Gastroesophageal sphincter (tissue), 4 donors: ENCODE measurements around the gene KMT2D. TPM values are rescaled to one million over a fixed set of nuclear protein-coding genes. Genes with fewer than 3 reads are reported as not detected.

ENCODE experiments used
- ATAC-seq: fragments of 150-250 bp; one replicate; pipeline ENCODE4 v1.9.1; 2016; ENCODE audit warnings: mild to moderate bottlenecking, moderate library complexity
- H3K27ac ChIP-seq, 4 donors: fragments of 200-600 bp; sonication (generic) in 3 of 4; 1 replicate in 3 of 4; 2 replicates in 1 of 4; pipeline ENCODE4 v1.5.1; 2016 to 2019
- H3K27me3 ChIP-seq: fragments of 200-600 bp; sonication (generic); one replicate; pipeline ENCODE4 v1.5.1; 2019
- H3K36me3 ChIP-seq, 2 donors: fragments of 200-600 bp; sonication (generic); one replicate each; pipeline ENCODE4 v1.5.1; 2019; ENCODE audit warnings: control low read depth in 1 of 2
- H3K4me1 ChIP-seq, 3 donors: fragments of 200-600 bp; sonication (generic); 1 replicate in 2 of 3; 2 replicates in 1 of 3; pipeline ENCODE4 v1.5.1; 2016 to 2019; ENCODE audit warnings: control low read depth in 2 of 3
- H3K4me3 ChIP-seq, 2 donors: fragments of 200-600 bp; sonication (generic); one replicate each; pipeline ENCODE4 v1.5.1; 2019; ENCODE audit warnings: mild to moderate bottlenecking in 1 of 2, moderate library complexity in 1 of 2
- H3K9me3 ChIP-seq, 3 donors: fragments of 200-600 bp; sonication (generic); one replicate each; pipeline ENCODE4 v1.5.1; 2017 to 2019; ENCODE audit warnings: control low read depth in 2 of 3
- EP300 ChIP-seq: sonication (generic); formaldehyde crosslinking; IDR thresholded peaks from one replicate; pipeline ENCODE4 v1.6.1; 2017; ENCODE audit warnings: antibody characterized with exemption, mild to moderate bottlenecking
- POLR2A ChIP-seq, 2 donors: fragments of 450-650 bp; IDR thresholded peaks; one replicate each; pipeline ENCODE4 v1.6.1; 2017; ENCODE audit warnings: antibody characterized with exemption in 2 of 2, mild to moderate bottlenecking in 2 of 2, moderate library complexity in 1 of 2
- POLR2AphosphoS5 ChIP-seq: sonication (generic); formaldehyde crosslinking; IDR thresholded peaks from one replicate; pipeline ENCODE4 v1.6.1; 2017; ENCODE audit warnings: antibody characterized with exemption
- WGBS, 2 donors: methylation state at CpG; one replicate each; pipeline ENCODE4 v1.1.5; 2018; ENCODE audit warnings: low coverage in 1 of 2; 5-methylcytosine and 5-hydroxymethylcytosine counted together
- total RNA-seq, 4 donors: library from RNA; depleted of rRNA; stranded (reverse); fragments of >200 nt; gene quantifications; one replicate each; pipeline ENCODE4 v1.1.0, GENCODE V29; 2016
- TF ChIP-seq, protein P1 (sequence below), 4 experiments: fragments of 200-600 bp in 2 of 4; fragments of 450-650 bp in 2 of 4; sonication (generic) in 1 of 4; IDR thresholded peaks; one replicate each; pipeline ENCODE4 v1.5.1; 2017 to 2019; ENCODE audit warnings: antibody characterized with exemption in 4 of 4, mild to moderate bottlenecking in 2 of 4, moderate library complexity in 2 of 4

KMT2D gene
- total RNA-seq, 4 donors from 2014 or later: 23.6 to 75.0 (median 53.8) TPM

GRCh38 chr12:49015196-49015595 lies 45.4 kb downstream of the KMT2D start:
- H3K4me3 ChIP-seq: no peak overlapping the region
- no peaks in the 10 kb centered on the region for H3K9me3 ChIP-seq
- H3K36me3 ChIP-seq: peaks cover 0 to 31% of the 10 kb centered on the region in 2 donors
- no peak for ATAC-seq
- H3K27ac ChIP-seq: no peak overlapping the region
- WGBS, 2 donors: 75 to 100% methylated on average over 1 of the region's 1 CpG
- TF ChIP-seq POLR2AphosphoS5 (no peak), EP300 (no peak), POLR2A (IDR thresholded peaks at IDR 0.05) (no peak)
- TF ChIP-seq, protein P1, sequence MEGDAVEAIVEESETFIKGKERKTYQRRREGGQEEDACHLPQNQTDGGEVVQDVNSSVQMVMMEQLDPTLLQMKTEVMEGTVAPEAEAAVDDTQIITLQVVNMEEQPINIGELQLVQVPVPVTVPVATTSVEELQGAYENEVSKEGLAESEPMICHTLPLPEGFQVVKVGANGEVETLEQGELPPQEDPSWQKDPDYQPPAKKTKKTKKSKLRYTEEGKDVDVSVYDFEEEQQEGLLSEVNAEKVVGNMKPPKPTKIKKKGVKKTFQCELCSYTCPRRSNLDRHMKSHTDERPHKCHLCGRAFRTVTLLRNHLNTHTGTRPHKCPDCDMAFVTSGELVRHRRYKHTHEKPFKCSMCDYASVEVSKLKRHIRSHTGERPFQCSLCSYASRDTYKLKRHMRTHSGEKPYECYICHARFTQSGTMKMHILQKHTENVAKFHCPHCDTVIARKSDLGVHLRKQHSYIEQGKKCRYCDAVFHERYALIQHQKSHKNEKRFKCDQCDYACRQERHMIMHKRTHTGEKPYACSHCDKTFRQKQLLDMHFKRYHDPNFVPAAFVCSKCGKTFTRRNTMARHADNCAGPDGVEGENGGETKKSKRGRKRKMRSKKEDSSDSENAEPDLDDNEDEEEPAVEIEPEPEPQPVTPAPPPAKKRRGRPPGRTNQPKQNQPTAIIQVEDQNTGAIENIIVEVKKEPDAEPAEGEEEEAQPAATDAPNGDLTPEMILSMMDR (IDR thresholded peaks at IDR 0.05): no peak
- H3K4me1 ChIP-seq: peaks cover 4 to 32% (median 13%) of the 10 kb centered on the region in 3 donors
- no peaks in the 10 kb centered on the region for H3K27me3 ChIP-seq

- Histone ChIP-seq H3K4me3 (no peak overlapping the region), H3K36me3 (peaks cover 0 to 37% of the 10 kb centered on the region in 2 donors), H3K9me3 (no peaks in the 10 kb centered on the region), H3K27ac (no peak overlapping the region), H3K27me3 (no peaks in the 10 kb centered on the region), H3K4me1 (peaks cover 4 to 27% (median 13%) of the 10 kb centered on the region in 3 donors)
- WGBS, 2 donors: 60 to 63% methylated on average over 1 of the region's 1 CpG
- no peak for ATAC-seq
- TF ChIP-seq, protein P1 (IDR thresholded peaks at IDR 0.05): no peak
- TF ChIP-seq EP300 (no peak), POLR2A (IDR thresholded peaks at IDR 0.05) (no peak), POLR2AphosphoS5 (no peak)
These were observed 46.0 kb downstream of the KMT2D start for GRCh38 chr12:49014547-49014946.

DNA sequence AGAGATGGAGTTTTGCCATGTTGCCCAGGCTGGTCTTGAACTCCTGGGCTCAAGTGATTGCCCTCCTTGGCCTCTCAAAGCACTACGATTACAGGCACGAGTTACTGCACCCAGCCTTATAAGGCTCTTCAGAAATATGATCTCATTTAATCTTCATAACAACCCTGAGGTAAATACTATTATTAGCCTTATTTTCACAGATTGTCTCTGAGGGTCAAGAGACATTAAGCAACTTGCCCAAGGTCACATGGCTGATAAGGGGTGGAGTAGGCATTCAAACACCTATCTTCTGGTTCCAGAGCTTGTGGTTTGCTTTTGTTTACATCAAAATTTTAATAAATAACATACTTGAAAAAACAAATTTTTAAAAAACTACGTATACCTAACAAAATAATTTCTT lies 47.2 kb downstream of the KMT2D start:
- Histone ChIP-seq H3K36me3 (peaks cover 0 to 48% of the 10 kb centered on the region in 2 donors), H3K27me3 (no peaks in the 10 kb centered on the region), H3K9me3 (no peaks in the 10 kb centered on the region), H3K27ac (no peak overlapping the region), H3K4me3 (no peak overlapping the region), H3K4me1 (peaks cover 4 to 22% (median 9%) of the 10 kb centered on the region in 3 donors)
- no peak for ATAC-seq
- TF ChIP-seq POLR2A (IDR thresholded peaks at IDR 0.05): no peak
- no peak for TF ChIP-seq EP300
- TF ChIP-seq POLR2AphosphoS5: no peak
- TF ChIP-seq, protein P1 (IDR thresholded peaks at IDR 0.05): no peak
- WGBS, 2 donors: 65 to 69% methylated on average over 2 to 3 of the region's 3 CpGs

DNA sequence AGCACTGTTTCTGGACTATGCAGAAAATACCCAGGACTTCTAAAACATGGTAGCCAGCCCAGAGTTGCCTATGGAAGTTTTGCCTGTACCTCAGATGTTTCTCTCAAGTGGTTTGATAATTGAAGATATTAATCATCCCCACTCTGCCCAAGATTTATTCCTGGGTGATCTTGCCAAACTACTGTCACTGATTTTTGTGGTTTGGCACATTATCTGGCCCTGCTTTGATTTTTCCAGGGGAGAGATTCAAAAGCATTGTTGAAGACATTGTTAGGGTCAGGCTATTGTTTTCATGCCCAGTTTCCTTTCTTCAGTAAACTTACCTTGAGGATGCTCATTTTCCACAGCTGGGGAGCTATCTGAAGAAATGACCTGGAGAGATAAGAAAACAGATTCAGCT lies 47.9 kb downstream of the KMT2D start:
- H3K36me3 ChIP-seq: peaks cover 0 to 55% of the 10 kb centered on the region in 2 donors
- TF ChIP-seq POLR2A (IDR thresholded peaks at IDR 0.05): no peak
- TF ChIP-seq, protein P1 (IDR thresholded peaks at IDR 0.05): no peak
- H3K4me3 ChIP-seq: no peak overlapping the region

More for the DNA sequence above, 47.9 kb downstream of the KMT2D start:
- no peak overlapping the region for H3K27ac ChIP-seq
- no peak for ATAC-seq
- H3K27me3 ChIP-seq: no peaks in the 10 kb centered on the region
- peaks cover 3 to 19% (median 7%) of the 10 kb centered on the region in 3 donors for H3K4me1 ChIP-seq
- no peaks in the 10 kb centered on the region for H3K9me3 ChIP-seq

Other genes starting within 250 kb of the KMT2D start
- gene CACNB3, start 242.3 kb downstream of the KMT2D start, total RNA-seq: 10 to 100 TPM in 3 of 4 donors, 1 to 10 TPM in 1; 9.4 to 39.2 (median 30.1) TPM
- gene DDX23, start 208.6 kb downstream of the KMT2D start, total RNA-seq: 10 to 100 TPM; 66.8 to 85.8 (median 73.0) TPM
- gene RND1, start 194.9 kb downstream of the KMT2D start, total RNA-seq: 1 to 10 TPM in 1 of 4 donors, under 1 TPM in 1, not detected in 2; 0.19 to 1.9 TPM
- gene FKBP11, start 135.3 kb downstream of the KMT2D start, total RNA-seq: 1 to 10 TPM; 3.4 to 8.3 (median 7.1) TPM
- 10 to 100 TPM; 52.6 to 91.6 (median 83.1) TPM for gene ARF3, start 103.3 kb downstream of the KMT2D start, total RNA-seq
- gene WNT10B, start 89.1 kb downstream of the KMT2D start, total RNA-seq: 1 to 10 TPM in 2 of 4 donors, under 1 TPM in 1, not detected in 1; 0.54 to 3.3 (median 1.2) TPM
- not detected for gene WNT1, start 82.5 kb downstream of the KMT2D start, total RNA-seq
- not detected for gene DDN, start 61.4 kb downstream of the KMT2D start, total RNA-seq
- 10 to 100 TPM; 55.9 to 79.9 (median 64.2) TPM for gene PRKAG1, start 42.0 kb downstream of the KMT2D start, total RNA-seq
- gene RHEBL1, start 9.2 kb upstream of the KMT2D start, total RNA-seq: under 1 TPM in 1 of 4 donors, not detected in 3; 0.35 TPM
- gene DHH, start 34.0 kb upstream of the KMT2D start, total RNA-seq: 1 to 10 TPM in 2 of 4 donors, under 1 TPM in 2; 0.54 to 1.2 (median 0.85) TPM
- gene LMBR1L, start 50.1 kb upstream of the KMT2D start, total RNA-seq: 10 to 100 TPM; 17.6 to 77.5 (median 37.5) TPM
- 1,000 to 10,000 TPM in 1 of 4 donors, 100 to 1,000 TPM in 3; 568 to 1,050 (median 731) TPM for gene TUBA1B, start 70.6 kb upstream of the KMT2D start, total RNA-seq
- gene TUBA1A, start 128.3 kb upstream of the KMT2D start, total RNA-seq: 1,000 to 10,000 TPM in 1 of 4 donors, 100 to 1,000 TPM in 3; 514 to 1,167 (median 639) TPM
- gene TUBA1C, start 204.3 kb upstream of the KMT2D start, total RNA-seq: 100 to 1,000 TPM; 122 to 210 (median 131) TPM
- gene PRPH, start 234.4 kb upstream of the KMT2D start, total RNA-seq: 10 to 100 TPM in 1 of 4 donors, 1 to 10 TPM in 3; 3.0 to 16.2 (median 5.8) TPM